Neutrophil (primary cell): ENCODE measurements around the gene CELA1.
A peak's percentile ranks its signal among the peaks of the same experiment; 100 is the strongest.

Experiments
- H3K27ac ChIP-seq: fragments of 200-600 bp; sonication (generic); 2 replicates; pipeline ENCODE4 v1.5.1; 2016; ENCODE audit warnings: mild to moderate bottlenecking, moderate library complexity
- H3K27me3 ChIP-seq: fragments of 200-600 bp; sonication (generic); 2 replicates; pipeline ENCODE4 v1.6.0; 2016; ENCODE audit warnings: mild to moderate bottlenecking
- H3K36me3 ChIP-seq: fragments of 200-600 bp; sonication (generic); 2 replicates; pipeline ENCODE4 v1.5.1; 2017
- H3K4me1 ChIP-seq, 2 experiments: fragments of 200-600 bp in 1 of 2; sonication (generic) in 1 of 2; 1 replicate in 1 of 2; 2 replicates in 1 of 2; pipeline versions ENCODE4 v1.5.1 to v1.6.1; 2013 to 2016; ENCODE audit warnings: low read depth in 1 of 2, low read length in 1 of 2, mild to moderate bottlenecking in 1 of 2, moderate library complexity in 1 of 2; ENCODE audit not compliant: control insufficient read depth in 1 of 2, insufficient read depth in 1 of 2
- H3K4me3 ChIP-seq, 2 experiments: fragments of 200-600 bp in 1 of 2; sonication (generic) in 1 of 2; 1 replicate in 1 of 2; 2 replicates in 1 of 2; pipeline ENCODE4 v1.5.1; 2013 to 2016; ENCODE audit warnings: low read depth in 1 of 2, low read length in 1 of 2, mild to moderate bottlenecking in 1 of 2, moderate library complexity in 1 of 2
- H3K9me3 ChIP-seq: fragments of 200-600 bp; sonication (generic); 2 replicates; pipeline ENCODE4 v1.5.1; 2016
- TF ChIP-seq, protein P1 (sequence below): fragments of 200-600 bp; sonication (generic); IDR thresholded peaks from 2 replicates; pipeline ENCODE4 v1.5.1; 2016; ENCODE audit warnings: antibody characterized with exemption

CELA1 gene

DNA sequence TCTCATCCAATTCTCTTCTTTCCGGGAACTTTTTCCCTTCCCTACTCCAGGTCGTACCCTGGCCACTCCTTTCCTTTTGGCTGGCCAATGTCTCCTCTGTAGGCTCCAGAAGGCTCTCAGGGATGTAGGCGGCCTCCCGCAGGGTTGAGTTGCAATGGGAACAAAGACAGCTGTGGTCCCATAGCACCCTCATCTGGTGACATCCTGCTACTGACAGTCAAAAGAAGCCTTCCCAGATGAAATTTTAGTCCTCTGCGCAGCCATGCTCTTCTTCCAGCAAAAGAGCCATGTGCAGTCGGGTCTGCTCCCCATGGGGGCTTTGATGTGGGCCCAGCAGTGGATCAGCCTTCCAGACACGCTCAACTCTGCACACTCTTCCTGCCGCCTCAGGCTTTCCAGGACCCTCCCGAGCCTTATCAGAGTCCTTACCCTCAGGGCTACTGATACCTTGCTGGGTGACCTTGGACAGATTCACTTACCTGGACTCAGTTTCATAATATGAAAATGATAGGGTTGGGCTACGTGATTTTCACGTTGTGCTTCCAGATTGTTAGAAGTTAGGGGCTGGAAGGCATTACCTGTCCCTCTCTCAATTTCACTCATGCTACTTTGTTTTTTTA, 5.5 kb upstream of the CELA1 start:
- Histone ChIP-seq H3K9me3 (no peaks in the 10 kb centered on the region), H3K36me3 (no peaks in the 10 kb centered on the region), H3K27ac (no peak overlapping the region), H3K4me1 (no peaks in the 10 kb centered on the region), H3K27me3 (no peaks in the 10 kb centered on the region), H3K4me3 (no peak overlapping the region)
- TF ChIP-seq, protein P1, sequence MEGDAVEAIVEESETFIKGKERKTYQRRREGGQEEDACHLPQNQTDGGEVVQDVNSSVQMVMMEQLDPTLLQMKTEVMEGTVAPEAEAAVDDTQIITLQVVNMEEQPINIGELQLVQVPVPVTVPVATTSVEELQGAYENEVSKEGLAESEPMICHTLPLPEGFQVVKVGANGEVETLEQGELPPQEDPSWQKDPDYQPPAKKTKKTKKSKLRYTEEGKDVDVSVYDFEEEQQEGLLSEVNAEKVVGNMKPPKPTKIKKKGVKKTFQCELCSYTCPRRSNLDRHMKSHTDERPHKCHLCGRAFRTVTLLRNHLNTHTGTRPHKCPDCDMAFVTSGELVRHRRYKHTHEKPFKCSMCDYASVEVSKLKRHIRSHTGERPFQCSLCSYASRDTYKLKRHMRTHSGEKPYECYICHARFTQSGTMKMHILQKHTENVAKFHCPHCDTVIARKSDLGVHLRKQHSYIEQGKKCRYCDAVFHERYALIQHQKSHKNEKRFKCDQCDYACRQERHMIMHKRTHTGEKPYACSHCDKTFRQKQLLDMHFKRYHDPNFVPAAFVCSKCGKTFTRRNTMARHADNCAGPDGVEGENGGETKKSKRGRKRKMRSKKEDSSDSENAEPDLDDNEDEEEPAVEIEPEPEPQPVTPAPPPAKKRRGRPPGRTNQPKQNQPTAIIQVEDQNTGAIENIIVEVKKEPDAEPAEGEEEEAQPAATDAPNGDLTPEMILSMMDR: peak; percentile 57

DNA sequence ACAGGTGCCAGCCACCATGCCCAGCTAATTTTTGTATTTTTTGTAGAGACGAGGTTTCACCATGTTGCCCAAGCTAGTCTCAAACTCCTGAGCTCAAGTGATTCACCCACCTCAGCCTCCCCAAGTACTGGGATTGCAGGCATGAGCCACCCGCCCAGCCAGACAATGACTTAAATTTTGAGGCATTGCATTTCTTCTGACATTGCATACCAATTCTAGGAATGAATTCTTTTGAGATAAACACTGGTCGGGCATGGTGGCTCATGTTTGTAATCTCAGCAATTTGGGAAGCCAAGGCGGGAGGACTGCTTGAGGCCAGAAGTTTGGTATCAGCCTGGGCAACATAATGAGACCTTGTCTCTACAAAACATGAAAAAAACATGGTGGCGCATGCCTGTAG, 2.5 kb upstream of the CELA1 start:
- H3K27me3 ChIP-seq: no peaks in the 10 kb centered on the region
- no peaks in the 10 kb centered on the region for H3K4me1 ChIP-seq
- no peak overlapping the region for H3K4me3 ChIP-seq
- TF ChIP-seq, protein P1: no peak
- no peaks in the 10 kb centered on the region for H3K36me3 ChIP-seq
- no peaks in the 10 kb centered on the region for H3K9me3 ChIP-seq
- H3K27ac ChIP-seq: no peak overlapping the region

DNA sequence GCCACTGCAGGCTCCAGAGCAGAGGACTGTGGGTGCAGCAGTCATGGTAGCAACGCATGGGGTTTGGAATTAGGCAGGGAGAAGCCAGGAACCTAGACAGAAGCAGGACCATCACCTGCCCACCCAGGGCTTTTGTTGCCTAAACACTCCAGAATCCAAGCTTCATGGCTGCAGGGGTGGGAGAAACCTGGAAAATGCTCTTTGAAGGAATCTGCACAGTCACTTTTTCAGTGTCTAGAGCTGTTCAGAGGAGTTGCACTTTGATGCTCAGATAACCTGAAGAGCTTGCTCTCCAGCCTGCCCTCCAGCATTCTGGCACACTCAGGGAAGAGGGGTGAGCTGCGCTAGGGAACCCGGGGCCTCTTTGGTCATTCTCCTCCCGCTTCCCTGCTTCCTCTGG, 1.6 kb upstream of the CELA1 start:
- Histone ChIP-seq H3K4me3 (no peak overlapping the region), H3K27me3 (no peaks in the 10 kb centered on the region), H3K27ac (no peak overlapping the region), H3K4me1 (no peaks in the 10 kb centered on the region), H3K9me3 (no peaks in the 10 kb centered on the region), H3K36me3 (no peaks in the 10 kb centered on the region)
- TF ChIP-seq, protein P1: no peak

DNA sequence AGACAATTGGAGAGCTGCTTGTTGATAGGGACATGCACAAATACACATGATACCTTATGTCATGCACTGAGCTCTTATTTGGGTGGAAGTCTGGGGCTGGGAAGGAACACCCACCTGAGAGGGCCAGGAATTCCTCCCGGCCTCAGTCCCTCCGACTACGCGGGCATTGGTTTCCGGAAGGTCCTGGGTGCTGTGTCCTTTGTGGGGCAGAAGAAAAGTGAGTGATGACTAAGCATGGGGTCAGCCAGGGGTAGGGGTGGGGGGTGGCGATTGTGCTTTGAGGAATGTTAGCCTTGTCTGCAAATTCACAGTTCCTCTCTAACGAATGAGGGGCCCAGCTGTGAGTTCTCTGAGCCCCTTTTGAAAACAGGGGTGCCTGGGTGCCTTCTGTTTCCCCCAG, 798 bp downstream of the CELA1 start:
- Histone ChIP-seq H3K27me3 (no peaks in the 10 kb centered on the region), H3K9me3 (no peaks in the 10 kb centered on the region), H3K4me1 (peaks cover 6 to 9% of the 10 kb centered on the region in 2 experiments), H3K4me3 (no peak overlapping the region), H3K27ac (no peak overlapping the region), H3K36me3 (no peaks in the 10 kb centered on the region)
- TF ChIP-seq, protein P1: no peak

DNA sequence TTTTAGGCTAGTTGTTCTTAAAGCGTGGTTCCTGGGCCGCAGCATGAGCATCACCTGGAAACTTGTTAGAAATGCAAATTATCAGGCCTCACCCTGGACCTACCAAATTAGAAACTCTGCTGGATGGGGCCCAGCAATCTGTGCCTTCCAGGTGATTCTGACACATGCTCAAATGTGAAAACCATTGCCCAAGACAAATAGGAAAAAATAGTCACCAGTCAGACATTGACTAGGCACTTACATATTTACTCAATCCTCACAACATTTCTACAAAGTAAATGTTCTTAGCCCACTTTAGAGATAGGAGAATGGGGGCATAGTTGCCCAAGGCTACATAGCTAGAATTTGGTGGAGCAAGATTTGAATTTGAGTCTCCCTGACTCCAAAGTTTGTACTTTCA, 3.3 kb downstream of the CELA1 start:
- no peaks in the 10 kb centered on the region for H3K36me3 ChIP-seq
- no peak overlapping the region for H3K27ac ChIP-seq
- TF ChIP-seq, protein P1: no peak

More for the DNA sequence above, 3.3 kb downstream of the CELA1 start:
- Histone ChIP-seq H3K9me3 (no peaks in the 10 kb centered on the region), H3K27me3 (no peaks in the 10 kb centered on the region), H3K4me3 (no peak overlapping the region), H3K4me1 (peaks cover 6 to 9% of the 10 kb centered on the region in 2 experiments)
